Measurements from ENCODE around the gene TRPC6. TPM values are rescaled to one million over a fixed set of nuclear protein-coding genes. Genes with fewer than 3 reads are reported as not detected.

TRPC6 gene
- total RNA-seq, 1 experiment from 2014 or later = not detected

DNA sequence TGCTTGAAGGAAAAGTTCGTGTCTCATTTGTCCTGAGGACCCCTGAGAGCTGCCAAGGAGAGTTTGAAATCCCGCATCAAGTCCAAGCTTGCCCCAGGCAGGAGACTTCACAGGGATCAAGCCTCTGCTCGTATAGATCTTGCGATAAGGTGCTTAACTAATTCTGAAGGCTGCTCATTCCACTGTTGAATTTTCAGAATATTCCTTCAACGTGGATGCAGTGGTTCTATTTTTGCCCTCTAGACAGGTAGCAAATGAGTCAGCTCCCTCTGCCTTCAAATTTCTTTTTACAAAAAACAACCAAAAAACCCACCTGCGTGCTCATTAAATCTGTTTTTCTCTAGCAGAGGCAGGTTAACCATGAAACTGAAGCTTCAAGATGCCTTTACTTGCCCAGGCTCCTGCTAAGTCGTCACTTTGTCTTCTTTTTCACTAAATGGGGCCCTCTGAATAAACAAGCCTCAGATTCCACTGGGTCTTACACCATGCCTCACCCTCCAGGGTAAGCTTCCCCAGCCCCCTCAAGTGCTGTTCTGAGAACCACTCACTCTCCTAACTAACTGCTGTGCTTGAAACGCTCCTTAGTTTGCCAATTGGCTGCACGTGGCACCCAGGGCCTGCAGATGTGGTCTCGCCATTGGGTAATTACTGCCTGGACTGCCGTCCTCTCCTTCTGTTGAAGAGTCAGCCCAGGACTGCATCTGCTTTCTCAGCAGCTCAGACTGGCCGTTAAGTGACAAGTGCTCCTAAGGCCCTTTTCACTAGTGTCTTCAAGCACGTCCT is 105.0 kb downstream of the TRPC6 start:
- no peaks in the 10 kb centered on the region for H4K20me1 ChIP-seq (ENCODE audit: insufficient read depth, low read depth, low read length)
- H3K27me3 ChIP-seq (ENCODE audit: low read length) = no peaks in the 10 kb centered on the region
- H3K9me2 ChIP-seq (replicated peaks; ENCODE audit: insufficient read depth, low read length) = no peaks in the 10 kb centered on the region
- H3K79me2 ChIP-seq (ENCODE audit: low read length) = no peaks in the 10 kb centered on the region
- H3K9me3 ChIP-seq (ENCODE audit: low read length) = peaks cover 22% of the 10 kb centered on the region
- no peak overlapping the region for H2AFZ ChIP-seq (ENCODE audit: low read length)
- no peak overlapping the region for H3K4me3 ChIP-seq (ENCODE audit: low read length)
- DNase-seq = no peak
- no peak overlapping the region for H3K9ac ChIP-seq (ENCODE audit: low read length)
- no peak overlapping the region for H3K4me2 ChIP-seq (ENCODE audit: low read depth, low read length, poor library complexity, severe bottlenecking)
- no peaks in the 10 kb centered on the region for H3K4me1 ChIP-seq (ENCODE audit: low read length)
- no peak overlapping the region for H3K27ac ChIP-seq (ENCODE audit: low read length)
- H3K36me3 ChIP-seq (ENCODE audit: insufficient read depth, low read length) = no peaks in the 10 kb centered on the region

DNA sequence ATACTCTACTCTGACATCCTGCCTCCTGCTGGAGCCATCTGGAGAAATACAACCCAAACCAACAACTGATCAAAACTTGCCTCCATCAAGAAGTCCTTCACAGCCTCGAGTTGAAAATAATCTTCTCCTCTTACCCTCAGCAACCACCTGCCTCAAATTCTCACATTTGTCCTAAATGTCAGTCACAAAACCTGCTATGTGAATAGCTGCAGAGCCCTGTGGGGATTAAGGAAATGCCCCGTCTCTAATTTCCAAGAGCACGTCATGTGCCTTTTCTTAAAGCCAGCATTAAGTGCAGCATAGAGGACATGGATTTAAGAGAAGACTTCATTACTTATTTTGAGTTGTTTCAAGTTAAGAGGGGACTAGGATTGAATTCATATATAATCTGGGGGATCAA is 105.9 kb downstream of the TRPC6 start:
- no peaks in the 10 kb centered on the region for H3K4me1 ChIP-seq (ENCODE audit: low read length)
- no peaks in the 10 kb centered on the region for H3K36me3 ChIP-seq (ENCODE audit: insufficient read depth, low read length)
- no peaks in the 10 kb centered on the region for H3K79me2 ChIP-seq (ENCODE audit: low read length)
- H2AFZ ChIP-seq (ENCODE audit: low read length) = no peak overlapping the region
- H3K27ac ChIP-seq (ENCODE audit: low read length) = no peak overlapping the region
- no peaks in the 10 kb centered on the region for H3K27me3 ChIP-seq (ENCODE audit: low read length)
- H4K20me1 ChIP-seq (ENCODE audit: insufficient read depth, low read depth, low read length) = no peaks in the 10 kb centered on the region
- H3K9me3 ChIP-seq (ENCODE audit: low read length) = peaks cover 20% of the 10 kb centered on the region
- H3K4me2 ChIP-seq (ENCODE audit: low read depth, low read length, poor library complexity, severe bottlenecking) = no peak overlapping the region
- no peak overlapping the region for H3K9ac ChIP-seq (ENCODE audit: low read length)
- DNase-seq = no peak
- no peaks in the 10 kb centered on the region for H3K9me2 ChIP-seq (replicated peaks; ENCODE audit: insufficient read depth, low read length)
- no peak overlapping the region for H3K4me3 ChIP-seq (ENCODE audit: low read length)

DNA sequence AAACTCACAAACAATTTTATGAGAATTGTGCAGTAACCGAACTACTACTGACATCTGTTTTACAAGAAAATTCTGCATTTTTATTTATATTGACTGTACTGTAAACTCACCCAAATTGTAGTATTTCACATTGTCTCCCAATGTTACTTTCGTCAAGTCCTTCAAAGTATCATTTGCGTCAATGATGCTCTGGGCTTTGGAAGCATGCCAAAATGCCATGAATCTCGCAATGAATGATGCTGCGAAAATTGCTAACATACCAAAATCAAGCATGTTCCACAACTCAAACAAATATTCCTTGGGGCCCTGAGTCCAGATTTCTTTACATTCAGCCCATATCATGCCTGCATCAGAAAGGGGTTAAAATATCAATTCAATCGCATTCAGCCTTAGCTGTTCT is 107.6 kb downstream of the TRPC6 start:
- H3K9ac ChIP-seq (ENCODE audit: low read length) = no peak overlapping the region
- H3K9me2 ChIP-seq (replicated peaks; ENCODE audit: insufficient read depth, low read length) = no peaks in the 10 kb centered on the region
- H3K4me3 ChIP-seq (ENCODE audit: low read length) = no peak overlapping the region
- no peak overlapping the region for H3K4me2 ChIP-seq (ENCODE audit: low read depth, low read length, poor library complexity, severe bottlenecking)
- no peaks in the 10 kb centered on the region for H3K27me3 ChIP-seq (ENCODE audit: low read length)
- no peaks in the 10 kb centered on the region for H3K4me1 ChIP-seq (ENCODE audit: low read length)
- no peaks in the 10 kb centered on the region for H4K20me1 ChIP-seq (ENCODE audit: insufficient read depth, low read depth, low read length)
- H3K9me3 ChIP-seq (ENCODE audit: low read length) = peaks cover 17% of the 10 kb centered on the region
- H2AFZ ChIP-seq (ENCODE audit: low read length) = no peak overlapping the region
- H3K36me3 ChIP-seq (ENCODE audit: insufficient read depth, low read length) = no peaks in the 10 kb centered on the region
- H3K79me2 ChIP-seq (ENCODE audit: low read length) = no peaks in the 10 kb centered on the region
- no peak overlapping the region for H3K27ac ChIP-seq (ENCODE audit: low read length)
- no peak for DNase-seq

DNA sequence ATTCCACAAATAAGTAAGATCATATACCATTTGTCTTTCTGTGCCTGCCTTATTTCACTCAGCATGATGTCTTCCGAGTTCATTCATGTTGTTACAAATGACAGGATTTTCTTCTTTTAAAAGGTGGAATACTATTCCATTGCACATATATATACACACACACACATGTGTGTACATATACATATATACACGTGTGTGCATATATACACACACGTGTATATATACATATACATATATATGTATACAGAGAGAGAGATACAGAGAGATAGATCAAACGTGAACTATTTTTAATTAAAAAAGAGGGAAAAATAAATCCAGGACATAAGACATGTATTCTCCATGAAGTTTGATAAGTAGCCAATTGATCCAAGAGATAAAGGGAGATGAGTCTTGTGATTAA is 108.1 kb downstream of the TRPC6 start:
- no peak overlapping the region for H3K4me3 ChIP-seq (ENCODE audit: low read length)
- H3K4me2 ChIP-seq (ENCODE audit: low read depth, low read length, poor library complexity, severe bottlenecking) = no peak overlapping the region
- no peak for DNase-seq
- H3K79me2 ChIP-seq (ENCODE audit: low read length) = no peaks in the 10 kb centered on the region
- no peaks in the 10 kb centered on the region for H3K27me3 ChIP-seq (ENCODE audit: low read length)
- H3K27ac ChIP-seq (ENCODE audit: low read length) = no peak overlapping the region
- H4K20me1 ChIP-seq (ENCODE audit: insufficient read depth, low read depth, low read length) = no peaks in the 10 kb centered on the region
- no peaks in the 10 kb centered on the region for H3K36me3 ChIP-seq (ENCODE audit: insufficient read depth, low read length)
- no peak overlapping the region for H2AFZ ChIP-seq (ENCODE audit: low read length)
- no peak overlapping the region for H3K9ac ChIP-seq (ENCODE audit: low read length)
- H3K9me3 ChIP-seq (ENCODE audit: low read length) = peaks cover 17% of the 10 kb centered on the region
- no peaks in the 10 kb centered on the region for H3K4me1 ChIP-seq (ENCODE audit: low read length)
- no peaks in the 10 kb centered on the region for H3K9me2 ChIP-seq (replicated peaks; ENCODE audit: insufficient read depth, low read length)

DNA sequence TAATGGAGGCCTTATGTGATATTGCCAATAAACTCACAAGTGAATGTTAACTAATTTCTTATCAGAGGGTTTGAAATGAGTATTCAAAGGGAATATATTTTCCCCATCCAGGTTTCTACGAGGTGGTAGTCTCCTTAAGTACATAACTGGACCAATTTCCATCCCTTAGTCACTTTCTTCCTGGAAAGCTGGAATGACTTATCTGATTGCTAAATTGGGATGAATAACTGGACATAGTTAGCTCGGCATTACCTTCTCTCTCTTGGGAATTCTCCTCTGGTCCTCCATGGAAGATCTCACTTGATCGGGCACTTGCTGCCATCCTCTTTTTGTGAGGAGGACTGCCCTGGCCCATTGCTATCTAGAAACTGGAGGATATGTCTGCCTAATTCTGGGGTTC is 109.1 kb downstream of the TRPC6 start:
- Histone ChIP-seq H3K27ac (ENCODE audit: low read length) (no peak overlapping the region), H3K9ac (ENCODE audit: low read length) (no peak overlapping the region), H3K4me3 (ENCODE audit: low read length) (no peak overlapping the region), H3K4me1 (ENCODE audit: low read length) (no peaks in the 10 kb centered on the region), H3K36me3 (ENCODE audit: insufficient read depth, low read length) (no peaks in the 10 kb centered on the region), H3K9me3 (ENCODE audit: low read length) (peaks cover 17% of the 10 kb centered on the region), H4K20me1 (ENCODE audit: insufficient read depth, low read depth, low read length) (no peaks in the 10 kb centered on the region), H3K9me2 (replicated peaks; ENCODE audit: insufficient read depth, low read length) (no peaks in the 10 kb centered on the region), H3K4me2 (ENCODE audit: low read depth, low read length, poor library complexity, severe bottlenecking) (no peak overlapping the region), H2AFZ (ENCODE audit: low read length) (no peak overlapping the region), H3K27me3 (ENCODE audit: low read length) (no peaks in the 10 kb centered on the region), H3K79me2 (ENCODE audit: low read length) (no peaks in the 10 kb centered on the region)
- DNase-seq = no peak

DNA sequence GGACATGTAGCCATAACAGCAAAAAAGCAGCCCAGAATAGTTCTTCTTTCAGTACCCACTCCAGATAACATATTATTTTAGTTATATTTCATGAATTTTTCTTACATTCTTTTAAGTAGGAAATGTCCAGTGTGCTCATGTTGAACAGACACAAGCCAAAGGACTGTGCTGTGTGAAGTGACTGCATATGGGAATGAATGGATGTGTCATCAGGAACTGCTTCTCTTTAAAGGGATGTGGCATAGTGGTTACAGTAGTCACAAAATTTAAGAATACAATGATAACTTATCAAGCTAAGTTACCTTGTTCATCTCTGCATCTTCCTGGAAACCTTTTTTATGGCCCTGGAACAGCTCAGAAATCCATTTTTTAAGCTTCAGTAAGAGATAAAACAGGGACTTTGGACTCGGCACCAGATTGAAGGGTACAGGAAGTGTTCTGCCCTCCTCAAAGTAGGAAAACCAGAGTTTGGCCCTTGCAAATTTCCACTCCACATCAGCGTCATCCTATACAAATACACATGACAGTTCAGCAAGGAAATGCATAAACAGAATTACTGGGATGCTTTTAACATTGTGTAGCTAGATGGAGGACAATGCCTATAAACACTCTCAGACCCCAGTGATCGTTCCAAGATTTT is 112.8 kb downstream of the TRPC6 start:
- Histone ChIP-seq H4K20me1 (ENCODE audit: insufficient read depth, low read depth, low read length) (no peaks in the 10 kb centered on the region), H3K4me3 (ENCODE audit: low read length) (no peak overlapping the region), H3K4me1 (ENCODE audit: low read length) (no peaks in the 10 kb centered on the region), H3K36me3 (ENCODE audit: insufficient read depth, low read length) (no peaks in the 10 kb centered on the region), H3K27ac (ENCODE audit: low read length) (no peak overlapping the region), H3K9me3 (ENCODE audit: low read length) (peaks cover 4% of the 10 kb centered on the region; the same call in 1 of the 2 replicates), H3K4me2 (ENCODE audit: low read depth, low read length, poor library complexity, severe bottlenecking) (no peak overlapping the region), H3K27me3 (ENCODE audit: low read length) (no peaks in the 10 kb centered on the region), H3K79me2 (ENCODE audit: low read length) (no peaks in the 10 kb centered on the region), H3K9me2 (replicated peaks; ENCODE audit: insufficient read depth, low read length) (no peaks in the 10 kb centered on the region), H2AFZ (ENCODE audit: low read length) (no peak overlapping the region), H3K9ac (ENCODE audit: low read length) (no peak overlapping the region)
- DNase-seq = no peak

DNA sequence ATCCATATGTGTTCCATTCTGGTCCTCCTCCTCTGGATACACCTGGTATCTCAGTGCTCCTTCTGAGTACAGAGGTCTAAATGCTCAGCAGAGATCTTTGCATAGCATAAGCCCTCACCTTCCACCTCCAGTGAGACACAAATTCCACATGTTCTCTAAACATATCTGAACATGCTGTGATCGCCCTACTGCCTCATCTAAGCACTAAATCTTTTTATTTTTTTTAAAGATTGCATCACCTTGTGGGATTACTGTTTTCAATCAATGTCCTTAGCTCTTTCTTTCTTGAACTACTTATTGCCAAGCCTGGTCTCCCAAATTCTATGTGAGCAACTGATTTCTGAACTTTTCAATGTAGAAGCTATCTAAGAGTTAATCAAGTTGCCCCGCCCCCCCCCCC is 113.4 kb downstream of the TRPC6 start:
- H3K4me3 ChIP-seq (ENCODE audit: low read length) = no peak overlapping the region
- no peaks in the 10 kb centered on the region for H4K20me1 ChIP-seq (ENCODE audit: insufficient read depth, low read depth, low read length)
- no peaks in the 10 kb centered on the region for H3K36me3 ChIP-seq (ENCODE audit: insufficient read depth, low read length)
- H3K4me2 ChIP-seq (ENCODE audit: low read depth, low read length, poor library complexity, severe bottlenecking) = no peak overlapping the region
- H3K27me3 ChIP-seq (ENCODE audit: low read length) = no peaks in the 10 kb centered on the region
- DNase-seq = no peak
- H3K9me3 ChIP-seq (ENCODE audit: low read length) = 0 out of 2 replicates have a peak, but pooled peaks cover 4% of the 10 kb centered on the region
- no peaks in the 10 kb centered on the region for H3K9me2 ChIP-seq (replicated peaks; ENCODE audit: insufficient read depth, low read length)
- H2AFZ ChIP-seq (ENCODE audit: low read length) = no peak overlapping the region
- no peak overlapping the region for H3K27ac ChIP-seq (ENCODE audit: low read length)
- no peak overlapping the region for H3K9ac ChIP-seq (ENCODE audit: low read length)
- H3K79me2 ChIP-seq (ENCODE audit: low read length) = no peaks in the 10 kb centered on the region
- no peaks in the 10 kb centered on the region for H3K4me1 ChIP-seq (ENCODE audit: low read length)

DNA sequence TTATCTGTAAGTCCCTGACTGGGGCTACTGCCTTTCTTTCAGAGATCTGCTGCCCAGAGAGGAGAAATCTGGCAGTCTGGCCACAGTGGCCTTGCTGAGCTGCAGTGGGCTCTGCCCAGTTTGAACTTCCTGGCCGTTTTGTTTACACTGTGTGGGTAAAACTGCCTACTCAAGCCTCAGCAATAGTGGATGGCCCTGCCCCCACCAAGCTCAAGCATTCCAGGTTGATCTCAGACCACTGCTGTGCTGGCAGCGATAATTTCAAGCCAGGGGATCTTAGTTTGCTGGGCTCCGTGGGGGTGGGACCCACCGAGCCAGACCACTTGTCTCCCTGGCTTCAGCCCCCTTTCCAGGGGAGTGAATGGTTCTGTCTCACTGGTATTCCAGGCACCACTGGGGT is 117.5 kb downstream of the TRPC6 start:
- no peaks in the 10 kb centered on the region for H4K20me1 ChIP-seq (ENCODE audit: insufficient read depth, low read depth, low read length)
- no peak overlapping the region for H2AFZ ChIP-seq (ENCODE audit: low read length)
- no peaks in the 10 kb centered on the region for H3K9me3 ChIP-seq (ENCODE audit: low read length)
- H3K4me3 ChIP-seq (ENCODE audit: low read length) = no peak overlapping the region
- no peak overlapping the region for H3K9ac ChIP-seq (ENCODE audit: low read length)
- H3K4me1 ChIP-seq (ENCODE audit: low read length) = no peaks in the 10 kb centered on the region
- DNase-seq = no peak
- no peaks in the 10 kb centered on the region for H3K79me2 ChIP-seq (ENCODE audit: low read length)
- H3K4me2 ChIP-seq (ENCODE audit: low read depth, low read length, poor library complexity, severe bottlenecking) = no peak overlapping the region
- H3K9me2 ChIP-seq (replicated peaks; ENCODE audit: insufficient read depth, low read length) = no peaks in the 10 kb centered on the region
- H3K36me3 ChIP-seq (ENCODE audit: insufficient read depth, low read length) = no peaks in the 10 kb centered on the region
- no peak overlapping the region for H3K27ac ChIP-seq (ENCODE audit: low read length)
- H3K27me3 ChIP-seq (ENCODE audit: low read length) = no peaks in the 10 kb centered on the region
